GM21786 (cell line): Measurements from ENCODE around the gene RNF144A.
A peak's percentile ranks its signal among the peaks of the same experiment; 100 is the strongest.
"Not testable (repeated sequence)": the region's sequence is repeated elsewhere in the genome, so short reads cannot be mapped to it uniquely, and the experiment has no call there.

Experiments
- ATAC-seq: cut with Tn5 transposase; IDR thresholded peaks from one replicate; pipeline ENCODE4 v1.9.1; 2021; ENCODE audit not compliant: unreplicated experiment

The RNF144A gene

GRCh38 chr2:6917071-6917760 lies at the start of gene RNF144A:
Gene RNF144A (plus strand): TSS chr2:6917412. CDS start chr2:6996927, 79,515 bp downstream.
- peak; percentile 71 for ATAC-seq

DNA sequence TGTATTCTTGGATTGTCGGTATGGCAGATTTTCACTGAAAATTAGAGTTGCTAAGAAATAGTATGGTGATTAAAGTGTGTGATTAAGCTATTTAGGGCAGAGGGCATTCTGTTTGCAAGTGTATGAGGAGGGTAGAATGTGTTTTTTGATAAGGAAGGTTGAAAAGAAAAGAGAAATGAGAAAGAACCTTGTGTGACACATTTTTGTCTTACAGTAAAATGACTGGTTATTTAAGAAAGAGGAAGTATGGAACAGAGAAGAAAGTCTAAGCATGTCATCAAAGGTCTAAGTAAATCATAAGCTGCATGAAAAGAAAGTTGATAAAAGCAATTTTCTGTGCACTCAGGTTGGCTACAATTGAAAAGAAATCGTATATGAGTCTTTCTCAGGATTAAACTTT lies 44.8 kb upstream of the RNF144A start:
- ATAC-seq = peak; percentile 54

GRCh38 chr2:6874032-6874431 lies 43.2 kb upstream of the RNF144A start:
- ATAC-seq = no peak

- no peak for ATAC-seq
Measured at GRCh38 chr2:6876309-6876708, 40.9 kb upstream of the RNF144A start.

GRCh38 chr2:6877402-6878304 lies 39.6 kb upstream of the RNF144A start, which contains the start of gene RSAD2:
Gene RSAD2 (plus strand): TSS chr2:6877777. CDS start chr2:6877801, 24 bp downstream.
- ATAC-seq = peak; percentile 79

GRCh38 chr2:6878549-6878948 lies 38.7 kb upstream of the RNF144A start:
- ATAC-seq = no peak

GRCh38 chr2:6879011-6879410 lies 38.2 kb upstream of the RNF144A start:
- no peak for ATAC-seq

- no peak for ATAC-seq
Measured at GRCh38 chr2:6880200-6880733, 36.9 kb upstream of the RNF144A start.

DNA sequence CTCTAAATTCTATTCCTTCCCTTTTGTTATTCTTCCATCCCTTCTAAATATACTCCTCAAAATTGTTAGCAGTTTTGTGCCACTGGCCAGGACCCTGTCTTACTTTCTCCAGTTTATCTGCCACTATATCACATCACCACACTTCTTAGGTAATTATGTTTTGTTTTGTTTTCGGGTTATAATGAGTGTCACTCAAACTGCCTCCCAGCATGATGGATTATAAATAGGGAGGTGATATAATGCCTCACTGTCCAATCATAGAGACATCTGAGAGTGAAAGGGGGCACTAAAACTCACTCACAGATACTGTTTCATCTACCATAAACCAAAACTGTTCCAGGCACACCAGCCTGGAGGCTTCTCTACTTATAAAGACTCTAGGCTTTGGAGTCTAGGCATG lies 36.2 kb upstream of the RNF144A start:
- no peak for ATAC-seq

- no peak for ATAC-seq
Measured at GRCh38 chr2:6881516-6881915, 35.7 kb upstream of the RNF144A start.

DNA sequence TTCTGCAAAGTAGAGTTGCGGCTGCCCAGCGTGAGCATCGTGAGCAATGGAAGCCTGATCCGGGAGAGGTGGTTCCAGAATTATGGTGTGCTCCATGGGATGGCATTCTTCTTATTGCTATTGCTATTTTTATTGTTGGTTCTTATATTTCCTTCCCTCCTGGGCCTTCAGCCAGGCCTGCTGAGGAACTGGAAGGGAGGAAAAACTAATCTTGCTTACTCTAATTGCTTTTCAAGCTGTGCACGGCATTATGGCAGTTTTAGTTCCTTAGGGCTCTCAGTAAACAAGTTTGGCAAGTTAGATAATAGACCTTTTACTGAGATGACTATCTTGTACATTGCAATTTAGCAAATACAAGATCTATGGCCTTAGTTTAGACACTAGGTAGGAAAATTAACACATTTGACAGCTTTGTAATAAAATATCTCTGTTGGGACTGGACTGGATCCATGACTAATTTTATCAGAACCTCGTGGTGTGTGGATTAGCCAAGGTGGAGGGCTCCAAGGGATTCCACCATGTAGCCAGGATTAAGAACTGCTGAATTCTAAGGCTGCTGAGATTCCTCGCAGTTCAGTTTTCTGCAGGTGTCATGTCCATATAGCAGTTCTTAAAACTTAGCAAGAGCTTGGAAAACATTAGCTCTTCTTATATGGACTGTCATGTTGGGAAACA lies 33.6 kb upstream of the RNF144A start:
- no peak for ATAC-seq

DNA sequence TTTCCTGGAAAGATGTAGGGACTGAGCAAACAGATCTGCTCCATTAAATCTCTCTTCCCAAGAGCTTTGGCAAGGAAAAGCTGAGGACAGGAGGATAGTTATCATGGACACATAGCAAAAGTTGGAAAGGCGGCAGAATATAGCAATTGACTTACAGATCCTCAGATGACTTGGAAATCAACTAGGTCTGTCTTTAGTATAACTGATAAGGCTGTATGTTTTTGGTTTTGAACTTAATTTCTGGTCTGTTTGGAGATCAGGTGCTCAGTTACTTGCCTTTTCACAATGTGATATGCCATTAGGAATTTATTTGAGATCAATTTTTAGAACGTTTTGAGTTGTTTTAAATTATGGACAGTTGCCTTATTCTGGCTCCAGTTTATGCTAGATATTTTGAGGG lies 31.7 kb upstream of the RNF144A start:
- no peak for ATAC-seq

- no peak for ATAC-seq
Measured at GRCh38 chr2:6885968-6886367, 31.2 kb upstream of the RNF144A start.

DNA sequence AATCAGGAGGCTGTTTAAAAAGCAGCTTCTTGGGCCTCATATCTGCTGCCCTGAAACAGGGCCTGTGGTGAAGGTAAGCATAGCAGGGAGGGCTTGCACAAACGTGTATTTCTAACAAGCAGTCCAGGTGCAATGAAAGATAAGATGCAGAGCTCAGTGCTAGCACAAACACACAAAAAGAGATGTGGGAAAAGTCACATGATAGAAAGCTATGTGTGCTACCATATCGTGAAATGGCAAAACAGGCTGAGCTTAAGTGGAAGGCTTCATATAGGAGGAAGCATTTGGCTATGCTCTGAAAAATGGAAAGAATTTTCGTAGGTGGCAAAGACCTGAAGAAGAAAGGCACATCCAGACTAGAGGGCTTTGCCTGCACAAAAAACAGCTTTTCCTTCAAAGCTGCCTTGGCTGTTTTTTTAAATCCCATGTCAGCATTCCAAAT lies 29.4 kb upstream of the RNF144A start:
- ATAC-seq = no peak

GRCh38 chr2:6888724-6889123 lies 28.5 kb upstream of the RNF144A start:
- ATAC-seq = no peak

DNA sequence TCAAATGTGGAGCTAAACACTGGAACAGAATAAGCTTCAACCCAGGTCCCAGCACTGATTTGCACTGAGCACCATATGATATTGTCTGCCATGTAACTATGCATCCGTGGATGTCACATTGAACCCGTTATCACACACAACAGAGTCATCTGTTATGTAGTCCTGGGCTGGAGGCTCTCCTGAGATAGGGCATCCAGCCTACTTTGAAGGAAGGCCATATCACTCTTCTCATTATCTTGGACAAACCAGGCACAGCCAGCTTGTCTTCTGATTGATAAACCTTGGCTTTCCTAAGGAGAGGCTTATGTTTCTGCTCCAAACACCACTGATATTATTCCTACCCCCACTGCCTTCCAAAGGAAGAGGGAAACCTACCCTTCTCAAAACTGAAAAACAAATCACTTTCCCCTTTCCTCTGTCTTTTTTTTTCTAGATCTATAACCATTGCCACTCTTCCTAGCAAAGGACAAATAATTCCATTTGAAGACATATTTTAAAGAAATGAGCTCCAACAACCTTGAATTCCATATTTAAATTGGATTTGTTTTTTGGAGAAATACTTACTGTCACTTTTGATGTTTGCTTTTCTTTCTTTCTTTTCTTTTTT lies 23.2 kb upstream of the RNF144A start:
- ATAC-seq = no peak

GRCh38 chr2:6896930-6897759 lies 20.1 kb upstream of the RNF144A start:
- no peak for ATAC-seq

- not testable (repeated sequence) for ATAC-seq
Measured at GRCh38 chr2:6902581-6902980, 14.6 kb upstream of the RNF144A start.

DNA sequence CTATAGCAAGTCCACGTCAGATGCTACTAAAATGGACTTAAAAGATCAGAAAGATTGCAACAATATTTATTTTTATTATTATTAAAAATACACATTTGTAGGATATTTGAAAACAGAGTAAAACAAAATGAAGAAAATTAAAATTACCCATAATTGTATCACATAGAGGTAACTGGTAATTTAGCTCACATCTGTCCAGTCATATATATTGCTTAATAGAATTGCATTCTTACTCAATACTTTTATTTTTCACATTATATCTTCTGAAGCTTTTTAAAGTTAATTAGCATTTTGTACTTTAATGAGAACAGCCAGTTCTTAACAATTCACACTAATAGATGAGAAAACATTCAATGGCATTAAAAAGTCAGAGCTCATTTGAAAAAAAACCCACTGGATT lies 11.5 kb upstream of the RNF144A start:
- ATAC-seq = no peak

DNA sequence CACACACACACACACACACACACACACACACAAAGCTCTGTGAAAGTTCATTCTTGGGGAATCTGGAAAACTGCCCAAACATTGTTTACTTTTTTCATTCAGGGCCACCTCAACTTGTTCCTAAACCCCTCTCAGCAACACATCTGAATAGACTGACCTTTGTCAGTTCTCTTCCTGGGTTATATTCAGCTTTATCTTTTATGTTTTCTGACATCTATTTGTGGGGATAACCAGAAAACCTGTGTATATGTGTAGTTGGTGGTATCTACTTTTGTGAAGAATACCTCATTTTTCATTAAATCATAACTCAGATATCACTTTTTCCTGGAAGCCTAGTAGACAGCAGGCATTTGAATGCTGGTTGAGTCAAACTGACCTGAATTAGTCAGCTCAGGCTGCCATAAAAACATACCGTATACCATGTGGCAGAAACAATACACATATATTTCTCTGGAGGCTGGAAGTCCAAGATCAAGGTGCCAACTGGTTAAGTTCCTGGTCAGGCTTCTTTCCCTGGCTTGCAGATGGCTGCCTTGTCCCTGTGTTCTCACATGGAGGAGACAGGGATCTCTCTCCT lies 11.0 kb upstream of the RNF144A start:
- no peak for ATAC-seq
